K562 (cell line): ENCODE measurements around the gene RAD1. TPM values are rescaled to one million over a fixed set of nuclear protein-coding genes. Genes with fewer than 3 reads are reported as not detected.

Experiments
- ARNT ChIP-seq, 2 experiments: fragments of 450-650 bp; IDR thresholded peaks; 2 replicates each; pipeline ENCODE4 v1.6.1; 2016; ENCODE audit warnings: mild to moderate bottlenecking in 1 of 2
- CBX5 ChIP-seq: IDR thresholded peaks from 2 replicates; pipeline ENCODE4 v1.6.1; 2014; ENCODE audit warnings: low read depth, borderline replicate concordance
- CCNT2 ChIP-seq: IDR thresholded peaks from 2 replicates; pipeline ENCODE4 v1.6.1; 2011; ENCODE audit warnings: borderline replicate concordance, low read depth, mild to moderate bottlenecking, moderate library complexity, mixed read lengths, low read length; ENCODE audit not compliant: insufficient read length; ENCODE audit errors: extremely low read depth
- CGGBP1 ChIP-seq: fragments of 250-450 bp; sonication (Bioruptor Pico); IDR thresholded peaks from 2 replicates; pipeline ENCODE4 v1.9.0; 2021; ENCODE audit warnings: mild to moderate bottlenecking
- DMBX1 ChIP-seq: fragments of 250-450 bp; sonication (Bioruptor Pico); IDR thresholded peaks from 2 replicates; pipeline ENCODE4 v1.8.0; 2022; ENCODE audit warnings: inconsistent platforms, mild to moderate bottlenecking, moderate library complexity, borderline replicate concordance
- EHMT2 ChIP-seq: fragments of 450-650 bp; IDR thresholded peaks from 2 replicates; pipeline ENCODE4 v1.6.1; 2018; ENCODE audit warnings: antibody characterized with exemption
- KDM2B ChIP-seq: fragments of 250-450 bp; sonication (Bioruptor Pico); IDR thresholded peaks from 2 replicates; pipeline ENCODE4 v1.8.0; 2021; ENCODE audit warnings: mild to moderate bottlenecking, moderate library complexity
- MAFF ChIP-seq: IDR thresholded peaks from 2 replicates; pipeline ENCODE4 v1.6.1; 2012; ENCODE audit warnings: low read length, improper control_type of control experiment
- MAZ ChIP-seq, 2 experiments: fragments of 450-650 bp in 1 of 2; sonication (generic) in 1 of 2; formaldehyde crosslinking; IDR thresholded peaks in 1 of 2; conservative IDR thresholded peaks in 1 of 2; 2 replicates each; pipeline versions ENCODE4 v1.4.0 to v1.5.0; 2020; ENCODE audit warnings: mild to moderate bottlenecking in 1 of 2, missing genetic modification reagents in 1 of 2
- NFE2L1 ChIP-seq: fragments of 450-650 bp; IDR thresholded peaks from 2 replicates; pipeline ENCODE4 v1.6.1; 2016; ENCODE audit warnings: missing genetic modification characterization, low read depth, mild to moderate bottlenecking, missing compliant biosample characterization, moderate library complexity, borderline replicate concordance
- NONO ChIP-seq, 2 experiments: fragments of 200-400 bp in 1 of 2; fragments of 450-650 bp in 1 of 2; formaldehyde crosslinking in 1 of 2; IDR thresholded peaks; 2 replicates each; pipeline ENCODE4 v1.6.1; 2017; ENCODE audit warnings: low read depth in 2 of 2, mild to moderate bottlenecking in 2 of 2, moderate library complexity in 2 of 2, low read length in 1 of 2
- POLR2H ChIP-seq: IDR thresholded peaks from 2 replicates; pipeline ENCODE4 v1.6.1; 2016; ENCODE audit warnings: missing genetic modification characterization, low read depth, mild to moderate bottlenecking, control low read depth, missing compliant biosample characterization, moderate library complexity
- RB1 ChIP-seq: fragments of 450-650 bp; IDR thresholded peaks from 2 replicates; pipeline ENCODE4 v1.6.1; 2017; ENCODE audit warnings: low read depth, mild to moderate bottlenecking
- TFAP4 ChIP-seq: sonication (generic); formaldehyde crosslinking; IDR thresholded peaks from 2 replicates; pipeline ENCODE4 v1.8.0; 2022; ENCODE audit warnings: missing genetic modification reagents, mild to moderate bottlenecking, moderate library complexity, borderline replicate concordance
- THAP12 ChIP-seq: fragments of 250-450 bp; sonication (Bioruptor Pico); IDR thresholded peaks from 2 replicates; pipeline ENCODE4 v1.9.0; 2021; ENCODE audit warnings: mild to moderate bottlenecking, inconsistent platforms
- THRA ChIP-seq: fragments of 450-650 bp; IDR thresholded peaks from 2 replicates; pipeline ENCODE4 v1.6.1; 2017; ENCODE audit warnings: mild to moderate bottlenecking, moderate library complexity
- TOE1 ChIP-seq, 2 experiments: fragments of 450-650 bp in 1 of 2; sonication (generic) in 1 of 2; formaldehyde crosslinking in 1 of 2; IDR thresholded peaks; 2 replicates each; pipeline versions ENCODE4 v1.7.1 to v1.8.0; 2016 to 2022; ENCODE audit warnings: borderline replicate concordance in 2 of 2, mild to moderate bottlenecking in 2 of 2, antibody characterized with exemption in 1 of 2, inconsistent platforms in 1 of 2, low read depth in 1 of 2, missing genetic modification reagents in 1 of 2, moderate library complexity in 1 of 2
- XRCC3 ChIP-seq: fragments of 450-650 bp; IDR thresholded peaks from 2 replicates; pipeline ENCODE4 v1.6.1; 2017; ENCODE audit warnings: mild to moderate bottlenecking, moderate library complexity
- ZFP30 ChIP-seq: fragments of 250-450 bp; sonication (Bioruptor Pico); IDR thresholded peaks from 2 replicates; pipeline ENCODE4 v1.8.0; 2022; ENCODE audit warnings: moderate library complexity, mild to moderate bottlenecking, inconsistent platforms, borderline replicate concordance
- ZNF133 ChIP-seq: fragments of 250-450 bp; sonication (Bioruptor Pico); IDR thresholded peaks from 2 replicates; pipeline ENCODE4 v1.4.0; 2020; ENCODE audit warnings: mild to moderate bottlenecking
- polyA plus RNA-seq, 8 experiments: library from polyadenylated mRNA; depleted of rRNA in 4 of 8; stranded (reverse) in 5 of 8; unstranded in 3 of 8; fragments of >200 nt; fragmentation: Nextera tagmentation in 2 of 8; fragmentation: Illumina TruSeq in 1 of 8; extraction: Ambion mirVana in 2 of 8; extraction: Trizol in 1 of 8; gene quantifications; 2 replicates each; pipeline versions ENCODE4 v1.2.1 to v1.2.3, GENCODE V29; 2011 to 2014; ENCODE audit warnings: inconsistent platforms in 1 of 8, missing spikeins in 1 of 8
- total RNA-seq, 7 experiments: library from RNA; depleted of rRNA in 6 of 7; stranded (reverse); fragments of >200 nt in 6 of 7; fragmentation: Illumina TruSeq in 2 of 7; extraction: Trizol in 2 of 7; gene quantifications; 2 replicates each; pipeline versions ENCODE4 v1.2.1 to v1.2.3, GENCODE V29; 2011 to 2021; ENCODE audit warnings: low replicate concordance in 1 of 7

The RAD1 gene
- total and polyA plus RNA-seq, 9 of the 15 experiments (the other 6 are each of a cell fraction or from before 2014, with no cell fraction given), result 44.5 to 148 (median 60.8) TPM

- TF ChIP-seq EHMT2 (peak; percentile 58; the same call in 1 of the 2 replicates), MAFF (peak; percentile 97), ZNF133 (no peak), MAZ (CRISPR knock-in tag; conservative IDR thresholded peaks at IDR 0.05 in 1 of 2, IDR thresholded peaks at IDR 0.05 in 1 of 2) (peak; percentile 35 to 44; a peak in 1 of 4 replicates), POLR2H (no peak), TFAP4 (CRISPR knock-in tag) (peak; percentile 66; the same call in 1 of the 2 replicates), ARNT (IDR thresholded peaks at IDR 0.05) (no peak; a peak in 1 of 4 replicates), TOE1 (IDR thresholded peaks at IDR 0.05; ENCODE audit: borderline replicate concordance) (0 out of 2 replicates have a peak, but pooled peaks have one; percentile 52), TOE1 (CRISPR knock-in tag; IDR thresholded peaks at IDR 0.05; ENCODE audit: borderline replicate concordance, low read depth) (no peak), NONO (IDR thresholded peaks at IDR 0.05; ENCODE audit: low read depth in 2 of 2, low read length in 1 of 2) (no peak), RB1 (peak; percentile 39; the same call in 1 of the 2 replicates), THAP12 (CRISPR knock-in tag) (no peak), ZFP30 (CRISPR knock-in tag) (no peak), CCNT2 (no peak), THRA (peak; percentile 59; the same call in 1 of the 2 replicates), DMBX1 (CRISPR knock-in tag) (peak; percentile 87; the same call in 1 of the 2 replicates), CBX5 (no peak), NFE2L1 (peak; percentile 97), XRCC3 (no peak), KDM2B (CRISPR knock-in tag) (no peak), CGGBP1 (CRISPR knock-in tag) (no peak)
- TF ChIP-seq, all 486 proteins: peak for 113
These were observed 48.3 kb downstream of the RAD1 start (continued) for GRCh38 chr5:34866989-34867471.
